ENCODE data around the gene GDE1.

The GDE1 gene, protein sequence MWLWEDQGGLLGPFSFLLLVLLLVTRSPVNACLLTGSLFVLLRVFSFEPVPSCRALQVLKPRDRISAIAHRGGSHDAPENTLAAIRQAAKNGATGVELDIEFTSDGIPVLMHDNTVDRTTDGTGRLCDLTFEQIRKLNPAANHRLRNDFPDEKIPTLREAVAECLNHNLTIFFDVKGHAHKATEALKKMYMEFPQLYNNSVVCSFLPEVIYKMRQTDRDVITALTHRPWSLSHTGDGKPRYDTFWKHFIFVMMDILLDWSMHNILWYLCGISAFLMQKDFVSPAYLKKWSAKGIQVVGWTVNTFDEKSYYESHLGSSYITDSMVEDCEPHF

DNA sequence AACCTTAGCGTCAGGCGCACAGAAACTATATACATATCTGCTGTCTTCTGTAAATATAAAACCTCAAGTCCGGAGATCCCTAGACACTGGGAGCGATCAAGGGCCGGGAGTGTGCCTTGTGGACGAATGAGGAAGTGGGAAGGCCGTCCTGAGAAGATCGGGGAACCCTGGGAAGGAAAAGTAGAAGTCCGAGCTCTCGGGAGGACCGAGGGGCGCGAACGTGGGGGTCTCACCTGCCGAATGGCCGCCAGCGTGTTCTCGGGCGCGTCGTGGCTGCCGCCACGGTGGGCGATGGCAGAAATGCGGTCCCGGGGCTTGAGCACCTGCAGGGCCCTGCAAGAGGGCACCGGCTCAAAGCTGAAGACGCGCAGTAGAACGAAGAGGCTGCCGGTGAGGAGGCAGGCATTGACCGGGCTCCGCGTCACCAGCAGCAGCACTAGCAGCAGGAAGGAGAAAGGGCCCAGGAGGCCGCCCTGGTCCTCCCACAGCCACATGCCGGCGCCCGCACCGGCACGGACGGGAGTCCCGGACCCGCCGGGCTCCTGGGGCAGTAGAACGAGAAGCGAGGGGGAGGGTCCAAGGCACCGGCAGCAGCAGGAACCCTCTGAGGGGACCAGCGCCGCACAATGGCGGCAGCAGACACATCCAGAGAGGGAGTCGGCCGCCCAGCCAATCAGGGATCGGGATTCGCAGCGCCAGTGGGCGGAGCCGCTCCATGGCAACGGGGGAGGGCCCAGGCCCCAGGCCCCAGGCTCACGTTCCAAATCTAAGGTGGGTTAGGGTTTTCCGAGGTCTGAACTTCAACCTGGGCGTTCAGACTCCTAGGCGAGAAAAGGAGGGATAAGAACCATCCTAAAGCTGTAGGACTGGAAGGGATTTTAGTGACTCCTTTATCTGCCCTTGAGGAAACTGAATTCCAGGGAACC, at the start of gene GDE1:
Gene GDE1 (minus strand): TSS at position 628 of the 926 bp plus-strand sequence. CDS start 134 bp downstream, at position 494.
- DNase-seq = peak; percentile 96

DNA sequence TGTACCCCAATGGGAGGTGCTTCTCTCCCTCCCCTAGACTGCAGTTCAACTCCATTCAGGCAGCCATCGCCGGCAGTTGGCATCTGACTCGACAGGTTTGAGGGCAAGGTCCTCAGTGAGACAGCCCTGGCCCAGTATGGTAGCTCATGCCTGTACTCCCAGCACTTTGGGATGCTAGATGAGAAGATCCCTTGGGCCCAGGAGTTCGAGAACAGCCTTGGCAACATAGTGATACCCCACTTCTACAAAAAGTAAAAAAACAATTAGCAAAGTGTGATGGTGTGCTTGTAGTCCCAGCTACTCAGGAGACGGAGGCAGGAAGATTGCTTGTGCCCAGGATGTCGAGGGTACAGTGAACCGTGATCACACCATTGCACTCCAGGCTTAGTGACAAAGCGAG, 45.7 kb upstream of the GDE1 start:
- DNase-seq = no peak

DNA sequence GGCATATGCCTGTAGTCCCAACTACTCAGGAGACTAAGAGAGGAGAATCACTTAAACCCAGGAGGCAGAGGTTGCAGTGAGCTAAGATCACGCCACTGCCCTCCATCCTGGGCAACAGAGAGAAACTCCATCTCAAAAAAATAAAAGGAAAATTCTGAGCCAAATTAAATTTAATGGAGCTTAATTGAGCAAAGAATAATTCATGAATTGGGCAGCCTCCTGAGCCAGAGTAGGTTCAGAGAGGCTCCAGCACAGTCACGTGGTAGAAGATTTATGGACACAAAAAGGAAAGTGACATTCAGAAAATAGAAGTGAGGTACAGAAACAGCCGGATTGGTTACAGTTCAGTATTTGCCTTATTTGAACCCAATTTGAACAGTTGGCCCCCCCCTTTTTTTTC, 44.5 kb upstream of the GDE1 start:
- no peak for DNase-seq

DNA sequence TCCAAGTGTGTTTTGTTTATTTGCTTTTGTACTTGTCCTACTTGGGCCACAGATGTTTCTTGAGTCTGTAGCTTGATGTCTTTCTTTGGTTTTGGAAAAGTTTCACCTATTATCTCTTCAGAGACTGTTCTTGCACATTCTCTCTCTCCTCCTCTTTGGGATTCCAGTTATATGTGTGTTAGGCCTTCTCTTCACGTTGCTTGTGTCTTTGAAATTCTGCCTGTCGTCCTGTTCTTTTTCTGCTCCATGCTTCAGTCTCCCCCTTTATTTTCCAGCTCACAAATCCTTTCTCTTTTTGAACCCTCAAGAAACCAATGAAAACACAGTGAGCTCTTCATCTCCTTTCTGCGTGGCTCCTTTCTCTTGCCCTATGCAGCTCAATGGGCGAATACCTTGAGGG, 41.5 kb upstream of the GDE1 start:
- DNase-seq = no peak

DNA sequence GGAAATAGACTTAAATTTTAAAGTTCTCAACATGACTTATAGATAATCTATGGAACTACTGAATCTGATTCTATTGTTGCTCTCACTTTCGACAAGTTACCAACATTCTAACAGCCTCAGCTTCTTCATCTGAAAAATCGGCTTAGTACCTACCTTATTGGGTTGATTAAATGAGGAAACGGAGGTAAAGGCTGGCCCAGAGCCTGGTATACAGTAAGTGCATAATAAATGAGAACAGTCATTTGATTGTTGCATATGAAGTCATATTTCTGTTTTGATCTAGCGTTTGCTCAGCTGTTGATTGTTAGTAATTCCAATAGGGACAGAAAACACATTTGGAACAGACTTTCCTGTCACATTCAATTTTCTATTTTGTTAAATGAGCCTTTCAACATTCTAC, 38.2 kb upstream of the GDE1 start:
- DNase-seq = no peak

DNA sequence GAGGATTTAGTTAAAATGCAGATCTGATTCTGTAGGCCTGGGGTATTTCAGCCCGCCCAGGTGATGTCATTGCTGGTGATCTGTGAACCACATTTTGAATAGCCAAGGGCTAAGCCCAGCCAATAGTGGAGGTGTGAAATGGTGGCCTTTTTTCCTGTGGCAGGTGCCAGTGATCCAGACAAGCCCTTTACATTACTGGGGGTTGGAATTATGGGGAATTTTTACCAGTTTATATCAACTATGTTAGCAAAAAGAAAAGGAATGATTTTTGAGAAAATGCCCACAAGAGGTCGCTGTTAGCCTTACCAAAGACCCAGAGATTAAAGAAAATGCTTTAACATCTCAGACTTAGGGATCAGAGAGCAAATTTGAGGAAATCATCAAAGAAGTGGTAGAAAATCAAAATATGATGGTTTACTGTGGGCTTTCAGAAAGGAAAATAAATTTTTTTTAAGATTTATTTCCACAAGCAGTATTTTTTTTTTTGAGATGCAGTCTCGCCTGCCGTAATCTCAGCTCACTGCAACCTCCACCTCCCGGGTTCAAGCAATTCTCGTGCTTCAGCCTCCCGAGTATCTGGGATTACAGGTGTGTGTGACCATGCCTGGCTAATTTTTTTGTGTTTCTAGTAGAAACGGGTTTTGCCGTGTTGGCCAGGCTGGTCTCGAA, 37.5 kb upstream of the GDE1 start:
- peak; percentile 79 for DNase-seq

DNA sequence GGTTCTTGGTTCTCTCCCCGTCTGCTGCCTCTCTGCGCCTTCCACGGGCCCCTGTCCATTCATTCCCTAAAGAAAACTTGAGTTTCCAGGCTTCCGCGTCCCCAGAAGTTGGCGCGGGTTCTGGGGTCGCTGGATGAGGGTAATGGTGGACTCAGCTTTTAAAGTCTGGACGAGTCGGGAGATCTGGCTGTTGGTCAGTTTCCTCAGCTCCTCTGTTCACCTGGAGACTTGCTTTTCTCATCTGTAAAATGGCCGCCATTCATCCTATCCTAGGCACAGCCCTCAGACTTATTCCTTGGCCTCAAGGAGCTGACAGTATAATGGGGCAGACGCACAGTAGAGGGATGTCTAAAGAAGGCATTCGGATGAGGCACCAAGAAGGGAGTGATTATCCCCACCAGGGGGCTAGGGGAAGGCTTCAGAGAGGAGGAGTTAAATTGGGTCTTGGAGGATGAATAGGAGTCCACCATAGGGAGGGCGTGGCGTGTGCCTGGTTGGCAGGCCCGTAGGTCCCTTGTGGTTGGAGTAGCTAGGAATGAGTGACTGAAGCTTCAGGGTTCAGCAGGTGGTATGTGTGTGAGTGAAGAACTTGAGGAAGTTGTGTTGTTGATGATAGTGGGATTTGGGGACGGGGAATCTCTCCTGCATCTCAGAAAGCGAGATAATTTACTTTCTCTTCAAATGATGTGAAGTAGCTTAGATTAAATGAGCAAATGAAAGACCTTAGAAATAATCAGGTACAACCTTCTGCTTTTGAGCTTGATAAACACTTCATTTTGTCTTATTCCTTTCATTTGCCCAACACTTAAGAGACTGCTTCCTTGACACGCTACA, 34.3 kb upstream of the GDE1 start:
- DNase-seq = peak; percentile 89

DNA sequence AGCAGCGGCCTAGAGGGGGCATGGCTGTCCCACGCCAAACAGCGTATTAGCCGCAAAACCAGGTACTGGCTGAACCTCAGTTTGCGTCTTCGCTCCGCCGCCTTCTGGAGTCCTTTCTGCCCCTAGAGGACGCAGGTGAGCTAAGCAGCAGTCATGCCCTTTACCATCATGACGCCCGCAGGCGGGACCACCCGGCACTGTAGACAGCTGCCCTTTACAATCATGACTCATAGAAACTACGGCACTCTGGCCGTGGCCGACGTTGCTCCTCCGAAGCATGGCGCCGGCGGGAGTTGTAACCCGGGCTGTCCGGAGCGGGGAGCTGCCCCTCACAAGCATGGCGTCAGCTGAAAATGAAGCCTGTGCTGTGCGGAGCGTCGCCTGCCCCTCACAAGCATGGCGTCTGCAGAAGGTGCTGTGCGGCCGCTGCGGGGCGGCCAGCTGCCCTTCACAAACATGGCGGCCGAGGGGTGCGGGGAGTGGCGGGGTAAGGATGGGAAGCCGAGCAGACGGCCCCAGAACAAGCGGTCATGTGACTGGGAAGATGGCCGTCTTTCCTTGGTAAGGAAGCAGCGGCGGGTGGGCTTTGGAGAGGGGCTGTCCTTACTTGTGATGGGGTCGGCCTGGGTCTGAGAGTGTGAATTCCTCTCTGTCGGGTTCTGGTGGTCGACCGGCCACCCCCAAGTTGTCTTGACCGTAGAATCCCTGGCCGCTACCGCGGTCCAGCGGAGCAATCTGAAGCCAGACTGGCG, 33.5 kb upstream of the GDE1 start, which contains the start of gene VPS35L:
Gene VPS35L (plus strand): TSS at position 518 of the 752 bp plus-strand sequence. CDS start 27 bp downstream, at position 545.
- peak; percentile 99 for DNase-seq

DNA sequence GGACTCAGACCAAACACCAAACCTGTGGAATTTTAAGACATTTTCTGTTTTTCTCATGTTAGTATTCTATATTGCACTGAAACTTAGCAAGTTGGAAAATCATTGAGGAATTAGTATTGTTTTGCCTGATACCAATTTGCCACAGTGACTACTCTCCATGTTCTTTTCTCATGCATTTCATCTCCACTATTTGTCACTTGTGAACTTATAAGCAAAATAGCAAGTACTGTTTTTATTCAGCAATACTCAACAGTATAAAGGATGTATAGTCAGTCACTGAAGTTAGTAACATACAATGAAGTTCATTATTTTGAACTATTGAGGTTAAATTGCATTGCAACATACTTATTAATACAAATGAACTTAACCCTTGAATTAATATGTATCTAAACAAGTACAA, 27.8 kb upstream of the GDE1 start:
- no peak for DNase-seq

DNA sequence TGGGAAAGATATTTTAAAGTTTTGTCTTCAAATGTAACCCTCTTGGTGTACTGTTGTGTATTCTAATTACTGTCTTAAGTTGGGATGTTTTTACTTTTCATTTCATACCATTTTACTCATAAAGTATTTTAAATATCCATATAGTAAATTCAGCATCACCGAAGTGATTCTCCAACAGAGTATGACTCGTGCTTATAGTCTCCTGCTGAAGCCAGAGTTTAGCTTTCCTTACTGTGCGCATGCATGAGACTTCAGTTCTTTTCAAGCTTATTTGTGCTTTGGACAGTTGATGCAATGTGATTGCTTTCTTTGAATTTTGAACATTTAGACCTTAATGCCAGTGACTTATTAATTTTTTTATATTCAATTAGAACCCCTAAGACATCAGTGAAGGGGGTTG, 26.2 kb upstream of the GDE1 start:
- no peak for DNase-seq

DNA sequence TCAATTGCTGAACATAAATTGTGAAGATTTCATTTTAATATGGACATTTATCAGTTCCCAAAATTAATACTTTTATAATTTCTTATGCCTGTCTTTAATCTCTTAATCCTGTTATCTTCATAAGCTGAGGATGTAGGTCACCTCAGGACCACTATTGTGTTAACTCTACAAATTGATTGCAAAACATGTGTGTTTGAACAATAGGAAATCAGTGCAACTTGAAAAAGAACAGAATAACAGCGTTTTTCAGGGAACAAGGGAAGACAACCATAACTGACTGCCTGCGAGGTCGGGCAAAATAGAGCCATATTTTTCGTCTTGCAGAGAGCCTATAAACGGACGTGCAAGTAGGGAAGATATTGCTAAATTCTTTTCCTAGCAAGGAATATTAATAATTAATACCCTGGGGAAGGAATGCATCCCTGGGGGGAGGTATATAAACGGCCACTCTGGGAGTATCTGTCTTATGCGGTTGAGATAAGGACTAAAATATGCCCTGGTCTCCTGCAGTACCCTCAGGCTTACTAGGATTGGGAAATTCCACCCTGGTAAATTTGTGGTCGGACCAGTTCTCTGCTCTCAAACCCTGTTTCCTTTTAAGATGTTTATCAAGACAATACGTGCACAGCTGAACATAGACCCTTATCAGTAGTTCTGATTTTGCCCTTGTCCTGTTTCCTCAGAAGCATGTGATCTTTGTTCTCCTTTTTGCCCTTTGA, 21.5 kb upstream of the GDE1 start:
- DNase-seq = peak; percentile 57

DNA sequence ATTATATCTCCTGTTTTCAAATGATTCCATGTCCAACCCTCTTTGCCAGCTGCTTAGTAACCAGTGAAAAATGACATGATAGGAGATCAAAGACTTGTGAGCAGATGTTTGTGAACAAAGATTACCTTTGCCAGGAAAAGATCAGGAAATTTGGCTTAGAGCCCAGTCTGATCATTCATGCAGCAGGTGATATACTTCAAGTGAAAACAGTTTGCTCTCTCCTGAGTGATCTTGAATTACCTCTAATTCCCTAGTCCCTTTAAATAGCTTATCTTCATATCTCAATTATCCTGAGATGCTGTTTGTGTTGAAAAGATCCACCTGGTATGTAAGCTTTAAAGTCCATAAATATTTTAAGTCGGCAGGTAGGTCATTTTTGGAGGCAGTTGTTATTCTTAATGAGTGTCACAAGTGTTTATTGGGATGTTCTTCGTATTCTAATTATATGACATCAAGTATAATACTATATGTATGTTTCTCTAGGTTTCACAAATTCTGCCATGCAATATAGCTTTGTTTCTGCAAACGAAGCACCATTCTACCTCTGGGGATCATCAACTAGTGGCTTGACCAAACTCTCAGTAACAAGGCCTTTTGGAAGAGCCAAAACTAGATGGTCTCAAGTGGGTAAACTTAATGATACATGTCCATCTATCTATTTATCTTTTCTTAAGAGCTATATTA, 20.4 kb upstream of the GDE1 start:
- DNase-seq = no peak

DNA sequence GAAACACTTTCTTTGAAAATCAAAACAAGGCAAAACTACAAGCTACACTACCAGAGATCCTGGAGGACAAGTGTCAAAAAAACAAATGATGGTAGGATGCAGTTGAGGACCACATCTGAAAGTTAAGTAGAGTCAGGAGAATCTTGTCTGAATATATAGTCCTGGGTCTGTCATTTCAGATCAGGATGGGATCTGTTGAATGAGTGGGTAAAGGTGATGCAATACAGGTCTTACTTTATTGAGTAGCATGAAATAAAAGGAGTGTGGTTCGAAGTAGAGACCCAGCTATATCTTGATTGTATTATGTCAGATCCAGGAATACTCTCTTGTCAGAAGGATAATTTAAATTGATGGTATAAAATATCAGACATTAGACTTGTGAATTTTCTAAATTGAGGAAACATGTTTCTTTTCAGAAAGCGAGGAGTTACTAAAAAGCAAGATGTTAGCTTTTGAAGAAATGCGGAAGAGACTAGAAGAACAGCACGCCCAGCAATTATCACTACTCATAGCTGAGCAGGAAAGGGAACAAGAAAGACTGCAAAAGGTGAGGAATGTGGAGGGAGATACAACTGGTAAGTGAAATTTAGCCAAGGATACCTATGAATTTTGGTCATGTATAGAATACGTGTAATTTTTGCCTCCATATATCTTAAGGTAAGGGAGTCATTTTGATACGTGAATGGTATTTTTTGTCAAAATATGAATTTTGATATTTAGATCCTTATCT, 18.5 kb upstream of the GDE1 start:
- no peak for DNase-seq

DNA sequence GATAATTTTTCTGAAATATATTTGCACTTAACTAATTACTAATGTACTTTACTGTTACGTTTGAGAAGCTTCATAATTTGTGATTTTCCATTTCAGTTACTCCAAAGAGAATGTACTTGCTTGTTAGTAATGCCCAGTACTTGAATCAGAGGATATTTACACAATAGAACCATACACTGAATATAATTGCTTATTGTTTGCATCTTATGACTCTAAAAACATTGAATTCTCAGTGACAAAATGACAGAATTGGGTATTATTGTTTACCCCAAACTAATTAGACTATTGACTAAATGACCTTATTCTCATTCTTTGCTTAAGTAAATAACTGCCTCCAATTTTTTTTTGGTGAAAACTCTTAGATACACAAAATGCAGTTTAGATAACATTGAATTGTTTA, 10.7 kb upstream of the GDE1 start:
- no peak for DNase-seq

DNA sequence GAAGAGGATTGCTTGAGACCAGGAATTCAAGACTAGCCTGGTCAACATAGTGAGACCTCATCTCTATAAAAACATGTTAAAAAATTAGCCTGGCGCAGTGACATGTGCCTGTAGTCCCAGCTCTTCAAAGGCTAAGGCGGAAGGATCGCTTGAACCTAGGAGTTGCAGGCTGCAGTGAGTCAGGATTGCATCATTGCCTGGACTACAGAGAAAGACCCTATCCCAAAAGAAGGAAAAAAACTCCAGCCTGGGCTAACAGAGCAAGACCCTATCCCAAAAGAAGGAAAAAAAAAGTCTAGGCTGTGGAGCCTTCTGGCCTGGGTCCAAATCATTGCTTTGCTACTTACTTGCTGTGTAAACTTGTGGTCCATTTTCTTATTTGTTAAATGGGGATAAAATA, 6.8 kb upstream of the GDE1 start:
- DNase-seq = no peak

DNA sequence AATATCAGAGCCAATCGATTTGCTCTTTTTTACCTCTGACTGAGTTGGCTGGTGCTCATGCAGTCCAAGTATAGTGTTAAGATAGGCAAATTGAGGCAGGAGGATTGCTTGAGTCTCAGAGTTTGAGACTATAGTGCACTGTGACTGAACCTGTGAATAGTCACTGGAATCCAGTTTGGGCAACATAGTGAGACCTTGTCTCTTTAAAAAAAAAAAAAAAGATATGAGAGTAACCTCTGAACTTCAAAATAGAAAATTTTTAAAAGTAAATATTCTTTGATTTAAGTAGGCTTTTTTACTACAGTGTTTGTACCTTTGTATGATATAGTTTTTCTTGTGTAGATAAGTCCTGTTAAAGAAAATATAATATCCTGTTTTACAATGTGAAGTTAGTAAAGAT, 5.3 kb upstream of the GDE1 start:
- DNase-seq = no peak

DNA sequence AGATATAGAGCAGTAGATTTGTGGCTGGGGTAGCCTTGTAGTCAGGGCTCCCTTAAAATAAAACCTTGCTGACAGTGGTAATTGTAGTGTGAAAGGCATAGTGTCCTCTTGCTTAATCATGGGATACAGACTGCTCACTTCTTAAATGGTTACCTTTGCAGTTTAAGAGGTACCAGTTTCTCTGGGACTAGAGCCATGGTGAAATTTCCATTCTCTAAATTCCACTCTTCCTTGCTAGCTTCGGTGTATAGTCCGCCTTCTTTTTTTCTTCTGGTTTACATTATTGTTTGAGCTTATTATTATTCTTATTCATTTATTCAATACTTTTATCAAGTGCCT, 3.5 kb upstream of the GDE1 start:
- DNase-seq = no peak

DNA sequence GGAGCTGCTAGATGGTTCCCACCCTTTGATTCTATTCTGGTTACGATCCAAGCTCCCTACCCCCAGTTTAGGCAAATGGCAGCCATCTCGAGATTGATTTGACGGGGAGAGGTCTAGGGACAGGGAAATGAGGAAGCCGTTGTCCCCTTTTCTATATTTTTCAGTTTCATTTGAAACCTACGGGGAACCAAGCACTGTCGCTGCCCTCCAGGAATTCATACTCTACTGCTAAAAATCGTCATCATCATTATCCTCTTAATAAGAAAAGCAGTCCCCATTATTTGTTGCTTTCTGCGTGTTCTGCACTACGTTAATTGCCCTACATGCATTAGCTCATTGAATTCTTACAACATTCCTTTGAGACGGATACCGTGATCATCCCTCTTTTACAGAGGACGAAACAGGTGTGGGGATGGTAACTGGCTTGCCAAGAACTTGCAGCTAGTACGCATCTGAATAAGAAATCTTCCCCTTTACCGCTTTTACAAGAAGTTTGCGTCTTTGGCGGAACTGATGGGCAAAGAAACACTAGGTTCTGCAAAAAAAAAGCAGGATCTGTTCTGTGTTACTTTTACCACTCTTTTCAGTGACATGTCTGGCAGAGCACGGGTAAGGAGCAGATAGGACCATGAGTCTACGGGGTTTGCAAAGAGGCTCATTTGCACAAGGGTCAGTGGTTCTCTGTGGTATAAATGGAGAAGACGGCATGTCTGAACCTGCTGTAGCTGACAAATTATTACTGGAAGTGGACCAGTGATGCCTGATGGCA, 2.9 kb upstream of the GDE1 start:
- DNase-seq = peak; percentile 58

DNA sequence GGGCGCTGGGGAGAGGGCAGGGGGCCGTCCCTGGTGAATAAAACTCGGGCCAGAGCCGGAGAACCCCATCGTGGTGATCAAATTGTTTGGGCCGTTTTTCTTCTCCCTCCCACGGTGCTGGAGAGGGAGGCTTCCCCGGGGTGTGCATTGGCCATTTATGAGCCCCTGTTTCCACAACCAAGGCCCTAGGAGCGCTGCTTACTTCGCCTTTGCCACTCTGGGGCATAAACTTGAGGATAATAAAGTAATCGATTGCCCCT, 2.4 kb upstream of the GDE1 start:
- DNase-seq = no peak

Measured in hematopoietic multipotent progenitor cell treated with erythropoietin and hydrocortisone succinate and interleukin-3 and kit ligand, for 4 days (in vitro differentiated cells).